ENCODE measurements around the gene FIBCD1. TPM values are rescaled to one million over a fixed set of nuclear protein-coding genes. Genes with fewer than 3 reads are reported as not detected.
"Not testable (repeated sequence)": the region's sequence is repeated elsewhere in the genome, so short reads cannot be mapped to it uniquely, and the experiment has no call there.

The FIBCD1 gene
- total and polyA plus RNA-seq, 7 donors: 0.01 TPM; not detected in 6

GRCh38 chr9:130957451-130958203, 18.6 kb upstream of the FIBCD1 start:
- DNase-seq (no peak), ATAC-seq (no peak)
- intact Hi-C loops (cut with DNase I): no loop called here
- whole genome bisulfite sequencing, 3 donors: 66 to 70% (median 66%) methylated on average over 11 of the region's 11 CpGs
- Histone ChIP-seq H3K27ac (no peak overlapping the region), H3K27me3 (ENCODE audit: insufficient read depth in 3 of 3, low read length in 2 of 3) (peaks cover 0 to 29% (median under 1%) of the 10 kb centered on the region in 3 donors), H3K4me3 (no peak overlapping the region), H3K9me3 (no peaks in the 10 kb centered on the region), H3K36me3 (ENCODE audit: insufficient read depth in 1 of 2, low read depth in 1 of 2) (no peaks in the 10 kb centered on the region), H3K4me1 (no peaks in the 10 kb centered on the region)
- TF ChIP-seq CTCF (IDR thresholded peaks at IDR 0.05): no peak

GRCh38 chr9:130956636-130957450, 17.8 kb upstream of the FIBCD1 start:
- Histone ChIP-seq H3K9me3 (no peaks in the 10 kb centered on the region), H3K36me3 (ENCODE audit: insufficient read depth in 1 of 2, low read depth in 1 of 2) (no peaks in the 10 kb centered on the region), H3K27ac (no peak overlapping the region), H3K27me3 (ENCODE audit: insufficient read depth in 3 of 3, low read length in 2 of 3) (peaks cover 0 to 34% (median 3%) of the 10 kb centered on the region in 3 donors), H3K4me1 (no peaks in the 10 kb centered on the region), H3K4me3 (no peak overlapping the region)
- no peak for ATAC-seq
- intact Hi-C loops (cut with DNase I): no loop called here
- DNase-seq: no peak
- TF ChIP-seq CTCF (IDR thresholded peaks at IDR 0.05): no peak
- 39 to 46% (median 43%) methylated on average over 21 of the region's 21 CpGs for WGBS, 3 donors

GRCh38 chr9:130955947-130956621, 17.0 kb upstream of the FIBCD1 start:
- H3K36me3 ChIP-seq (ENCODE audit: insufficient read depth in 1 of 2, low read depth in 1 of 2): no peaks in the 10 kb centered on the region
- WGBS, 3 donors: 47 to 53% (median 52%) methylated on average over 18 of the region's 18 CpGs
- ATAC-seq: no peak
- TF ChIP-seq CTCF (IDR thresholded peaks at IDR 0.05): no peak
- intact Hi-C loops (cut with DNase I): no loop called here
- H3K27me3 ChIP-seq (ENCODE audit: insufficient read depth in 3 of 3, low read length in 2 of 3): peaks cover 0 to 34% (median 3%) of the 10 kb centered on the region in 3 donors
- H3K4me1 ChIP-seq: no peaks in the 10 kb centered on the region
- no peaks in the 10 kb centered on the region for H3K9me3 ChIP-seq
- H3K27ac ChIP-seq: no peak overlapping the region
- no peak overlapping the region for H3K4me3 ChIP-seq
- DNase-seq: no peak

GRCh38 chr9:130954925-130955324, 15.9 kb upstream of the FIBCD1 start:
- H3K9me3 ChIP-seq; H3K36me3 ChIP-seq (ENCODE audit: insufficient read depth in 1 of 2, low read depth in 1 of 2); H3K27ac ChIP-seq; DNase-seq; intact Hi-C loops (cut with DNase I); H3K4me3 ChIP-seq; H3K4me1 ChIP-seq; ATAC-seq: not testable (repeated sequence)
- WGBS, 3 donors: 86 to 98% (median 91%) methylated on average over 2 of the region's 2 CpGs
- H3K27me3 ChIP-seq (ENCODE audit: insufficient read depth in 3 of 3, low read length in 2 of 3): peaks cover 0 to 36% (median 3%) of the 10 kb centered on the region in 3 donors

GRCh38 chr9:130954317-130954716, 15.3 kb upstream of the FIBCD1 start:
- WGBS, 3 donors: 94 to 100% (median 97%) methylated on average over 1 of the region's 1 CpG
- Histone ChIP-seq H3K4me1 (no peaks in the 10 kb centered on the region), H3K27me3 (ENCODE audit: insufficient read depth in 3 of 3, low read length in 2 of 3) (peaks cover 0 to 41% (median 3%) of the 10 kb centered on the region in 3 donors), H3K36me3 (ENCODE audit: insufficient read depth in 1 of 2, low read depth in 1 of 2) (no peaks in the 10 kb centered on the region), H3K4me3 (no peak overlapping the region), H3K27ac (no peak overlapping the region), H3K9me3 (no peaks in the 10 kb centered on the region)
- TF ChIP-seq CTCF (IDR thresholded peaks at IDR 0.05): no peak
- no peak for ATAC-seq
- no peak for DNase-seq
- intact Hi-C loops (cut with DNase I): no loop called here
